Measurements from ENCODE around the gene RABL2A.

RABL2A gene

GRCh38 chr2:113686537-113686936 lies 59.5 kb downstream of the RABL2A start:
- DNase-seq: no peak

- peak; percentile 46 to 70 for DNase-seq
Observed at GRCh38 chr2:113690871-113691270, 63.8 kb downstream of the RABL2A start.

Measured in inflammatory macrophage (primary cell).